ENCODE data around the gene KRT81. TPM values are rescaled to one million over a fixed set of nuclear protein-coding genes. Genes with fewer than 3 reads are reported as not detected.

KRT81 gene
- total RNA-seq, 4 donors from 2014 or later = 0.19 to 0.42 TPM; not detected in 2

DNA sequence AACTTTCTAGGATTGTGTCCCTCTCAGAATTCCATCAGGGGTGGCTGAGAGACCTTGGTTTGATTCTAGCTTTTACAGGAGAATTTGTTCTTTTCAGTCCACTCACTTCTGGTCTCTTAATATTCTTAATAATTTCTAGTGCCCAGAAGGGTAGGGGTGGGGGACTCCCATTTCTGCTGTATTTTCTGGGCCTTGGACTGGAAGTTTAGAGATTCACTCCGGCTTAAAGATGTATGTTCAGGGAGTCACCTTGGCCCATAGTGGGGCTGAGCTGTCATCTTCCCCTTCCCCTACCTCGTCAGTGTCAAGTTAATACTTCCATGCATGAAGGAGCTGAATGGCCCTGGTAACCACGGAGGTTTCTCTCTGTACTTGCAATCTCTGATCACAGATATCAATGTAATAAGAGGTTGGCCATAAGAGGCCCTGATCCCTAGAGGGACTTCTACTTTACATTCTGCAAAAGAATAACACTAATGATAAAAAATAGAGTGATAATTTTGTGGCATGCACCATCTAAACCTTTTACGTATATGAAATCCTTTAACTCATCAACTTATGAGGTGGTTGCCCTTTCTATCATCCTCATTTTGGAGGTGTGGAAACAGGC, 6.7 kb downstream of the KRT81 start:
- intact Hi-C loops (cut with DNase I) = loop anchor here (5.0 kb wide), 1 partner anchor 117 kb away; no protein-coding TSS in a partner anchor
- H3K27ac ChIP-seq (replicated peaks in 1 of 4) = no peak overlapping the region

DNA sequence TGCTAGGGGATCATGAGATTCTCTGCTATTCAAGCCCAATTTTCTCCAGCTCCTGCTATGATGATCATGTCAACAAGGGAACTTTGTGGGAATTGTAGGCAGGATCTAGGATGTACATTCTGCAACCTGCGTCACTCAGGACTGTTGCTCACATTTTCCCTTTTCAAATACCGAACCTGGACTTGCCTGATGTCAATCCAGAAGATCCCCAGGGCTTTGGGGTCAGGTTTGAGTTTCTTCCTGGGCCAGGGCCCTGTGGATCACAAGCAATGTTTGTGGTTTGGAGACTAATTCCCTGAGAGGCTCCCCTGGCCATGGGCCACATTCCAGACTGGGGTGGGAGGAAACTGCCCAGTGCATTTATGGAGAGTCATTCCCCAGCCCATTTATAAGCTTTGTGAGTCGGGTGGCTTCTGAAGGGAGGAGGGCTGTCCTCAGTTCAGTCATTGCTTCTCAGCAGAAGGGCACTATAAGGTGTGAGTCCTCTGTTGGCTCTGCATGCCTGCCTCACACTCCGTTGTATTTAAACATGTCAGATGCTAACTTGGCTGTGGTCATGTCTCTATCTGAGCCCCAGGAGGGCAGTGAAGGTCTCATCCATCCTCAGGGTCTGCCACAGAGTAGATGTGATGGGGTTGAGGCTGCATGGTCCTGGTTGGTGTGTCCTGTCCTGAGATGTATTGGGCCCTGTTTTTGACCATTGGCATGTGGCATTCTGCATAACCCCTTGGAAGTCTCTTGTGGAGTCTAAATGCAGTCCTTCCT, 10.4 kb downstream of the KRT81 start:
- peak; percentile 37 to 45 for TF ChIP-seq POLR2AphosphoS5 (IDR thresholded peaks at IDR 0.05)
- TF ChIP-seq EP300 (IDR thresholded peaks at IDR 0.05) = peak; percentile 58
- no peak for TF ChIP-seq POLR2A (IDR thresholded peaks at IDR 0.05; ENCODE audit: low read depth)
- Histone ChIP-seq H3K27ac (replicated peaks in 1 of 4) (peak overlapping the region; percentile 86 to 92 (median 90)), H3K4me1 (peaks cover 29 to 42% (median 37%) of the 10 kb centered on the region in 4 donors), H3K9me3 (no peaks in the 10 kb centered on the region), H3K36me3 (no peaks in the 10 kb centered on the region), H3K4me3 (no peak overlapping the region), H3K27me3 (no peaks in the 10 kb centered on the region)
- no peak for DNase-seq (ENCODE audit: extremely low spot score)
- 48% methylated on average over 4 of the region's 4 CpGs for WGBS
- intact Hi-C loops (cut with DNase I) = loop anchor here (5.0 kb wide), 1 partner anchor 114 kb away; no protein-coding TSS in a partner anchor

More for the DNA sequence above, 6.7 kb downstream of the KRT81 start:
- Histone ChIP-seq H3K36me3 (no peaks in the 10 kb centered on the region), H3K27me3 (no peaks in the 10 kb centered on the region), H3K4me3 (no peak overlapping the region), H3K4me1 (peaks cover 19 to 27% (median 22%) of the 10 kb centered on the region in 4 donors), H3K9me3 (no peaks in the 10 kb centered on the region)
- 66% methylated on average over 4 of the region's 4 CpGs for WGBS
- DNase-seq (ENCODE audit: extremely low spot score) = no peak
- TF ChIP-seq EP300 (IDR thresholded peaks at IDR 0.05) = no peak
- TF ChIP-seq POLR2AphosphoS5 (IDR thresholded peaks at IDR 0.05) = no peak
- TF ChIP-seq, protein P1, sequence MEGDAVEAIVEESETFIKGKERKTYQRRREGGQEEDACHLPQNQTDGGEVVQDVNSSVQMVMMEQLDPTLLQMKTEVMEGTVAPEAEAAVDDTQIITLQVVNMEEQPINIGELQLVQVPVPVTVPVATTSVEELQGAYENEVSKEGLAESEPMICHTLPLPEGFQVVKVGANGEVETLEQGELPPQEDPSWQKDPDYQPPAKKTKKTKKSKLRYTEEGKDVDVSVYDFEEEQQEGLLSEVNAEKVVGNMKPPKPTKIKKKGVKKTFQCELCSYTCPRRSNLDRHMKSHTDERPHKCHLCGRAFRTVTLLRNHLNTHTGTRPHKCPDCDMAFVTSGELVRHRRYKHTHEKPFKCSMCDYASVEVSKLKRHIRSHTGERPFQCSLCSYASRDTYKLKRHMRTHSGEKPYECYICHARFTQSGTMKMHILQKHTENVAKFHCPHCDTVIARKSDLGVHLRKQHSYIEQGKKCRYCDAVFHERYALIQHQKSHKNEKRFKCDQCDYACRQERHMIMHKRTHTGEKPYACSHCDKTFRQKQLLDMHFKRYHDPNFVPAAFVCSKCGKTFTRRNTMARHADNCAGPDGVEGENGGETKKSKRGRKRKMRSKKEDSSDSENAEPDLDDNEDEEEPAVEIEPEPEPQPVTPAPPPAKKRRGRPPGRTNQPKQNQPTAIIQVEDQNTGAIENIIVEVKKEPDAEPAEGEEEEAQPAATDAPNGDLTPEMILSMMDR (IDR thresholded peaks at IDR 0.05) = no peak
- no peak for TF ChIP-seq POLR2A (IDR thresholded peaks at IDR 0.05; ENCODE audit: low read depth)

DNA sequence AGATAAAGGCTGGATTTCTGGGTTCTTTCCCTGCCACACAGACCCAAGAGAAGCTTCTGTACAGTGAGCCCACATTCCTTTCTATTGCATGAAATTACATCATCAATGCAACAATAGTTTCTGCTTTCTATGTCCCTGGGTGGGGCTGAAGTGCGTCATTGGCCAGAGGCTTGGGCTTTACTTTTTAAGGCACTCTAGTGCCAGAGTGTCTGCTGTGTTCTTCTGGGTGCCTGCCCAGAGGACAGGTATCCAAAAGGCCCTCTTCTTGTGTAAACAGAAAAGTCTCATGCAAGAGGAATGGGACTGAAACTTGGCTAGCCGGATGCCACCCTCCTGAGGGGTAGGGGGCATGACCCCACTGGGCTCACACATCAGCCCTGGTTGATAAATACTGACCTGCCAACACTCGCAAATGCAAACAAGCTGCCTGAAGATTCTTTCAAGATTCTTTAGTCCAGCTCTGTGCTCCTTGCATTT, 11.0 kb downstream of the KRT81 start:
- TF ChIP-seq, protein P1 (IDR thresholded peaks at IDR 0.05) = no peak
- TF ChIP-seq POLR2AphosphoS5 (IDR thresholded peaks at IDR 0.05) = peak; percentile 87
- peak; percentile 95 for TF ChIP-seq EP300 (IDR thresholded peaks at IDR 0.05)
- Histone ChIP-seq H3K9me3 (no peaks in the 10 kb centered on the region), H3K4me3 (no peak overlapping the region), H3K4me1 (peaks cover 29 to 42% (median 37%) of the 10 kb centered on the region in 4 donors), H3K36me3 (no peaks in the 10 kb centered on the region), H3K27me3 (no peaks in the 10 kb centered on the region), H3K27ac (replicated peaks in 1 of 4) (peak overlapping the region; percentile 86 to 92 (median 90))
- WGBS = no CpG with 5 or more reads among the region's 3 CpGs
- DNase-seq (ENCODE audit: extremely low spot score) = peak; percentile 95
- intact Hi-C loops (cut with DNase I) = loop anchor here (5.0 kb wide), 1 partner anchor 113 kb away; no protein-coding TSS in a partner anchor

DNA sequence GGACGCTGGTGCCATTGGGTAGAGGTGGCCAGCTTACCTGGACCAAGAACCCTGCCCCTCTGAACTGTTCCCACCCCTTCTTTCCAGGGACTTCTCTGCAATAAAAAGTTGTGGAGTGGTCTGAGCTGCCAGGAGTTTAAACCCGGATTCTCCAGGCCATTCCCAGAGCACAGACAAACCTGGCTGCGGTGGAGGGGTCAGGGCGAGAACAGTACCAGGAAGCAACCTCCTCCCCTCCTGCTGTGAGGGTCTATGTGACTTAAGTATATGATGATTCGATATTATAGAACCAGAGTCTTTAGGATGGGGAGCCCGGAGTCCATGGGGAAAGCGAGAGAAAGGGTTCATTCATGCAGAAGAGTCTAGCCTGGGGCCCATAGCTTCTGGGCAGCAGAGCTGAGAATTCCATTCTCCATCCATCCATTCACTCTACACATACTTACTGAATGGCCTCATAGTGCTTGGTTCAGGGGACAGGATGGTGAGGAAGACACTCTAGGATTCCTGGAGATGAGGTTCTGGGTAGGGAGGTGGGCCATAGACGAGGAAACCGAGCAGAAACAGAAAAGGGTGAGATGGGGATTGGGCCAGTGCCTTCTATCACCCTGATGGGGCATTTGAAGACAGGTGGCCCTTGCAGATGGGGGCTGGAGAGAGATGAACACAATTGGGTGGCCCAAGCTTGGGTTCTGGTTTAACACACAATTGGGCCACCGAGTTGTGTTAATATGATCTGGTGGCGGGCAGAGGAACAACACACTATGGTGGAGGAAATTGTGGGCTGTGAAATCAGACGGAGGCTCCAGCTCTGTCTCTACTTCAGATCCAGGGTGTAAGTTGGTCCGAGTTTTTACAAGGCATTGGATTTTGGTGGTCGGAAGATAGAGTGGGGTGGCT, 11.7 kb downstream of the KRT81 start:
- 91% methylated on average over 14 of the region's 14 CpGs for WGBS
- Histone ChIP-seq H3K27me3 (no peaks in the 10 kb centered on the region), H3K9me3 (no peaks in the 10 kb centered on the region), H3K4me1 (peaks cover 29 to 42% (median 37%) of the 10 kb centered on the region in 4 donors), H3K4me3 (no peak overlapping the region), H3K27ac (replicated peaks in 1 of 4) (peak overlapping the region; percentile 86 to 92 (median 90)), H3K36me3 (no peaks in the 10 kb centered on the region)
- no peak for TF ChIP-seq POLR2AphosphoS5 (IDR thresholded peaks at IDR 0.05)
- TF ChIP-seq, protein P1 (IDR thresholded peaks at IDR 0.05) = peak in 1 of 3 experiments; percentile 3
- intact Hi-C loops (cut with DNase I) = loop anchor here (5.0 kb wide), 3 partner anchors 57 to 122 kb away; no protein-coding TSS in a partner anchor
- DNase-seq (ENCODE audit: extremely low spot score) = no peak

Data from esophagus muscularis mucosa (tissue), 4 donors.